DOHH2 (cell line): Measurements from ENCODE around the gene ITPR2.

Experiments
- EZH2phosphoT487 ChIP-seq: fragments of 200-600 bp; sonication (generic); IDR thresholded peaks from 2 replicates; pipeline ENCODE4 v1.6.1; 2017; ENCODE audit warnings: borderline replicate concordance, mild to moderate bottlenecking, antibody characterized with exemption, low read length, moderate library complexity, mixed read lengths
- TF ChIP-seq, protein P1 (sequence below): fragments of 200-600 bp; sonication (generic); IDR thresholded peaks from one replicate; pipeline ENCODE4 v1.5.1; 2014; ENCODE audit warnings: antibody characterized with exemption, mild to moderate bottlenecking, low read depth, low read length; ENCODE audit not compliant: poor library complexity, severe bottlenecking

DNA sequence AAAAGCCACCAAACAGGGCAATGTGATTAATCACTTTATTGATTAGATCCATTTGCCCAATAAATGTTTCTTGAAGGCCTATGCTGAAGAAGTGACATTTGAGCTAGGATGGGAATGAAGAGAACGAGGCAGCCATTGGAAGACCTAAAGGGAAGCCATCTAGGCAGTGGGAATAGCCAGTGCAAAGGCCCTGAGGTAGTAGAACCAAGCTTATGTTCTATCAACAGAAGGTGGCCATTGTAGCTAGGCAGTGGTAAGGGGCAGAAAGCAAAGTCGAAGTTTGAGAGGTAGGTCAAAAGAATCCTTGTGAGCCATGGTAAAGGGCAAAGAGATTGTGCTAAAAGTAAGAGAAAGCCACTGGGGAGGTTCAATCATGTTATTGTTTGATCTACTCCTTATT is 173.1 kb downstream of the ITPR2 start:
- TF ChIP-seq, protein P1, sequence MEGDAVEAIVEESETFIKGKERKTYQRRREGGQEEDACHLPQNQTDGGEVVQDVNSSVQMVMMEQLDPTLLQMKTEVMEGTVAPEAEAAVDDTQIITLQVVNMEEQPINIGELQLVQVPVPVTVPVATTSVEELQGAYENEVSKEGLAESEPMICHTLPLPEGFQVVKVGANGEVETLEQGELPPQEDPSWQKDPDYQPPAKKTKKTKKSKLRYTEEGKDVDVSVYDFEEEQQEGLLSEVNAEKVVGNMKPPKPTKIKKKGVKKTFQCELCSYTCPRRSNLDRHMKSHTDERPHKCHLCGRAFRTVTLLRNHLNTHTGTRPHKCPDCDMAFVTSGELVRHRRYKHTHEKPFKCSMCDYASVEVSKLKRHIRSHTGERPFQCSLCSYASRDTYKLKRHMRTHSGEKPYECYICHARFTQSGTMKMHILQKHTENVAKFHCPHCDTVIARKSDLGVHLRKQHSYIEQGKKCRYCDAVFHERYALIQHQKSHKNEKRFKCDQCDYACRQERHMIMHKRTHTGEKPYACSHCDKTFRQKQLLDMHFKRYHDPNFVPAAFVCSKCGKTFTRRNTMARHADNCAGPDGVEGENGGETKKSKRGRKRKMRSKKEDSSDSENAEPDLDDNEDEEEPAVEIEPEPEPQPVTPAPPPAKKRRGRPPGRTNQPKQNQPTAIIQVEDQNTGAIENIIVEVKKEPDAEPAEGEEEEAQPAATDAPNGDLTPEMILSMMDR: no peak
- no peak for TF ChIP-seq EZH2phosphoT487
